Measurements from ENCODE around the gene TP53I11.

GRCh38 chr11:44972746-44973435 is 22.2 kb upstream of the TP53I11 start:
- TF ChIP-seq EZH2 (IDR thresholded peaks at IDR 0.05; ENCODE audit: insufficient read depth, low read length) (no peak), CTCF (IDR thresholded peaks at IDR 0.05; ENCODE audit: insufficient read depth, low read depth, low read length) (no peak)

All from astrocyte (in vitro differentiated cells and primary cell).